Parathyroid adenoma (tissue), 2 donors: ENCODE data around the gene SPAG9.

ENCODE experiments used
- H2AFZ ChIP-seq: fragments of 300-600 bp; sonication (generic); one replicate; pipeline ENCODE4 v1.7.0; 2017; ENCODE audit warnings: antibody characterized with exemption, mild to moderate bottlenecking
- H3K27ac ChIP-seq: fragments of 300-600 bp; sonication (generic); one replicate; pipeline ENCODE4 v1.7.0; 2017
- H3K27me3 ChIP-seq: fragments of 300-600 bp; sonication (generic); one replicate; pipeline ENCODE4 v1.7.0; 2017; ENCODE audit warnings: low read length; ENCODE audit not compliant: control insufficient read depth, insufficient read depth
- H3K36me3 ChIP-seq: fragments of 300-600 bp; sonication (generic); one replicate; pipeline ENCODE4 v1.7.0; 2017; ENCODE audit warnings: low read length; ENCODE audit not compliant: control insufficient read depth, insufficient read depth
- H3K4me1 ChIP-seq: fragments of 300-600 bp; sonication (generic); one replicate; pipeline ENCODE4 v1.7.0; 2017; ENCODE audit warnings: control low read depth
- H3K4me2 ChIP-seq: fragments of 300-600 bp; sonication (generic); one replicate; pipeline ENCODE4 v1.7.0; 2017; ENCODE audit warnings: low read length
- H3K4me3 ChIP-seq: fragments of 300-600 bp; sonication (generic); one replicate; pipeline ENCODE4 v1.7.0; 2017; ENCODE audit warnings: low read depth, low read length
- H3K79me2 ChIP-seq: fragments of 300-600 bp; sonication (generic); one replicate; pipeline ENCODE4 v1.7.0; 2017; ENCODE audit warnings: control low read depth
- H3K9ac ChIP-seq: fragments of 300-600 bp; sonication (generic); one replicate; pipeline ENCODE4 v1.7.0; 2017; ENCODE audit warnings: mild to moderate bottlenecking
- H3K9me3 ChIP-seq: fragments of 300-600 bp; sonication (generic); one replicate; pipeline ENCODE4 v1.7.0; 2017; ENCODE audit warnings: low read length; ENCODE audit not compliant: control insufficient read depth
- CTCF ChIP-seq: fragments of 300-600 bp; sonication (generic); IDR thresholded peaks from one replicate; pipeline ENCODE4 v1.7.0; 2017; ENCODE audit warnings: antibody characterized with exemption, mild to moderate bottlenecking
- donor health status: primary hyperparathyroidism.

Gene SPAG9

GRCh38 chr17:50935221-50935995, 185.3 kb downstream of the SPAG9 start:
- H3K27ac ChIP-seq: peak overlapping the region; percentile 76
- H3K9ac ChIP-seq: no peak overlapping the region
- no peaks in the 10 kb centered on the region for H3K36me3 ChIP-seq

GRCh38 chr17:50934672-50935220, 185.9 kb downstream of the SPAG9 start:
- peaks cover 8% of the 10 kb centered on the region for H3K79me2 ChIP-seq
- peak overlapping the region; percentile 76 for H3K27ac ChIP-seq

More at GRCh38 chr17:50935221-50935995, 185.3 kb downstream of the SPAG9 start:
- Histone ChIP-seq H2AFZ (peak overlapping the region; percentile 39), H3K27me3 (no peaks in the 10 kb centered on the region), H3K79me2 (peaks cover 8% of the 10 kb centered on the region), H3K9me3 (no peaks in the 10 kb centered on the region), H3K4me2 (no peak overlapping the region), H3K4me3 (no peak overlapping the region), H3K4me1 (peaks cover 38% of the 10 kb centered on the region)
- TF ChIP-seq CTCF: no peak

GRCh38 chr17:50934161-50934560, 186.5 kb downstream of the SPAG9 start:
- Histone ChIP-seq H3K79me2 (peaks cover 8% of the 10 kb centered on the region), H2AFZ (no peak overlapping the region), H3K27ac (peak overlapping the region; percentile 76), H3K27me3 (no peaks in the 10 kb centered on the region), H3K36me3 (no peaks in the 10 kb centered on the region), H3K4me3 (no peak overlapping the region), H3K9me3 (no peaks in the 10 kb centered on the region), H3K4me1 (peaks cover 40% of the 10 kb centered on the region), H3K9ac (no peak overlapping the region), H3K4me2 (no peak overlapping the region)
- TF ChIP-seq CTCF: no peak

More at GRCh38 chr17:50934672-50935220, 185.9 kb downstream of the SPAG9 start:
- H3K9me3 ChIP-seq: no peaks in the 10 kb centered on the region
- peaks cover 40% of the 10 kb centered on the region for H3K4me1 ChIP-seq
- no peak for TF ChIP-seq CTCF
- peak overlapping the region; percentile 39 for H2AFZ ChIP-seq
- no peaks in the 10 kb centered on the region for H3K27me3 ChIP-seq
- no peaks in the 10 kb centered on the region for H3K36me3 ChIP-seq
- H3K4me2 ChIP-seq: no peak overlapping the region
- no peak overlapping the region for H3K9ac ChIP-seq
- no peak overlapping the region for H3K4me3 ChIP-seq

- peak overlapping the region; percentile 98 for H3K27ac ChIP-seq
- no peak for TF ChIP-seq CTCF
- H3K9me3 ChIP-seq: no peaks in the 10 kb centered on the region
- H3K79me2 ChIP-seq: no peaks in the 10 kb centered on the region
- peak overlapping the region; percentile 21 for H3K9ac ChIP-seq
- H2AFZ ChIP-seq: peak overlapping the region; percentile 75
- peak overlapping the region; percentile 36 for H3K4me3 ChIP-seq
- H3K4me1 ChIP-seq: peaks cover 46% of the 10 kb centered on the region
- H3K36me3 ChIP-seq: no peaks in the 10 kb centered on the region
- H3K4me2 ChIP-seq: peak overlapping the region; percentile 71
- no peaks in the 10 kb centered on the region for H3K27me3 ChIP-seq
Measured at GRCh38 chr17:50931144-50931908, 189.3 kb downstream of the SPAG9 start.
